H9 (cell line): Measurements from ENCODE around the gene RBL2. TPM values are rescaled to one million over a fixed set of nuclear protein-coding genes. Genes with fewer than 3 reads are reported as not detected.
"Not testable (repeated sequence)": the region's sequence is repeated elsewhere in the genome, so short reads cannot be mapped to it uniquely, and the experiment has no call there.

Experiments
- DNase-seq: peaks from one replicate; pipeline ENCODE4 v3.0.0-alpha.2; 2017
- H2AFZ ChIP-seq: one replicate; pipeline ENCODE4 v1.6.1; 2013; ENCODE audit warnings: mild to moderate bottlenecking, low read length, control low read depth, moderate library complexity
- H2AK5ac ChIP-seq: 2 replicates; pipeline ENCODE4 v1.6.1; 2013; ENCODE audit warnings: low read length, control low read depth, mixed read lengths; ENCODE audit not compliant: insufficient read length
- H2BK120ac ChIP-seq: one replicate; pipeline ENCODE4 v1.6.1; 2013; ENCODE audit warnings: low read depth, mild to moderate bottlenecking, low read length, control low read depth, inconsistent platforms; ENCODE audit not compliant: poor library complexity, severe bottlenecking
- H2BK12ac ChIP-seq: 2 replicates; pipeline ENCODE4 v1.6.1; 2013; ENCODE audit warnings: low read length, control low read depth, mixed read lengths, low read depth; ENCODE audit not compliant: insufficient read length
- H2BK15ac ChIP-seq: 2 replicates; pipeline ENCODE4 v1.6.1; 2013; ENCODE audit warnings: low read depth, low read length, control low read depth
- H2BK20ac ChIP-seq: one replicate; pipeline ENCODE4 v1.6.1; 2013; ENCODE audit warnings: low read depth, mild to moderate bottlenecking, low read length, control low read depth, inconsistent platforms; ENCODE audit not compliant: poor library complexity, severe bottlenecking
- H2BK5ac ChIP-seq: 2 replicates; pipeline ENCODE4 v1.6.1; 2013; ENCODE audit warnings: low read length, control low read depth, mixed read lengths; ENCODE audit not compliant: insufficient read length
- H3K14ac ChIP-seq: 2 replicates; pipeline ENCODE4 v1.6.1; 2013; ENCODE audit warnings: low read length, control low read depth; ENCODE audit not compliant: insufficient read depth
- H3K18ac ChIP-seq: 2 replicates; pipeline ENCODE4 v1.6.1; 2013; ENCODE audit warnings: low read depth, mild to moderate bottlenecking, mixed read lengths, low read length, control low read depth; ENCODE audit not compliant: insufficient read length
- H3K23ac ChIP-seq: 2 replicates; pipeline ENCODE4 v1.6.1; 2013; ENCODE audit warnings: low read length, control low read depth, mixed read lengths, low read depth; ENCODE audit not compliant: insufficient read length
- H3K23me2 ChIP-seq: 2 replicates; pipeline ENCODE4 v1.6.1; 2013; ENCODE audit warnings: low read depth, mild to moderate bottlenecking, mixed read lengths, low read length, control low read depth; ENCODE audit not compliant: insufficient read length, poor library complexity, severe bottlenecking
- H3K27ac ChIP-seq: 2 replicates; pipeline ENCODE4 v1.5.1; 2013; ENCODE audit warnings: low read length, control low read depth, mixed read lengths, low read depth; ENCODE audit not compliant: insufficient read length
- H3K27me3 ChIP-seq: 2 replicates; pipeline ENCODE4 v1.6.1; 2013; ENCODE audit warnings: low read length, control low read depth, inconsistent platforms; ENCODE audit not compliant: insufficient read depth
- H3K4ac ChIP-seq: 2 replicates; pipeline ENCODE4 v1.6.1; 2013; ENCODE audit warnings: low read depth, mild to moderate bottlenecking, control low read depth, inconsistent platforms, low read length, moderate library complexity
- H3K4me1 ChIP-seq: 2 replicates; pipeline ENCODE4 v1.6.1; 2013; ENCODE audit warnings: low read length, control low read depth, inconsistent platforms; ENCODE audit not compliant: insufficient read depth
- H3K4me2 ChIP-seq: 2 replicates; pipeline ENCODE4 v1.6.1; 2013; ENCODE audit warnings: low read length, control low read depth, mixed read lengths; ENCODE audit not compliant: insufficient read length, insufficient read depth
- H3K56ac ChIP-seq: 2 replicates; pipeline ENCODE4 v1.6.1; 2013; ENCODE audit warnings: low read depth, mild to moderate bottlenecking, mixed read lengths, low read length, control low read depth; ENCODE audit not compliant: insufficient read length
- H3K79me1 ChIP-seq: 2 replicates; pipeline ENCODE4 v1.6.1; 2013; ENCODE audit warnings: low read depth, mild to moderate bottlenecking, moderate library complexity, low read length, control low read depth, inconsistent platforms; ENCODE audit not compliant: insufficient read depth, poor library complexity, severe bottlenecking
- H3K79me2 ChIP-seq: 2 replicates; pipeline ENCODE4 v1.6.1; 2013; ENCODE audit warnings: low read length, control low read depth, inconsistent platforms; ENCODE audit not compliant: insufficient read depth
- H3K9ac ChIP-seq: 2 replicates; pipeline ENCODE4 v1.6.1; 2013; ENCODE audit warnings: low read length, control low read depth, mixed read lengths; ENCODE audit not compliant: insufficient read length; ENCODE audit errors: extremely low read depth
- H3K9me3 ChIP-seq: one replicate; pipeline ENCODE4 v1.6.1; 2013; ENCODE audit warnings: low read depth, low read length, inconsistent platforms; ENCODE audit not compliant: control insufficient read depth
- H3T11ph ChIP-seq: one replicate; pipeline ENCODE4 v1.6.1; 2013; ENCODE audit warnings: mild to moderate bottlenecking, low read length, control low read depth, inconsistent platforms
- H4K20me1 ChIP-seq: one replicate; pipeline ENCODE4 v1.6.1; 2013; ENCODE audit not compliant: control insufficient read depth, insufficient read length, insufficient read depth
- H4K5ac ChIP-seq: 2 replicates; pipeline ENCODE4 v1.6.1; 2013; ENCODE audit warnings: low read depth, mild to moderate bottlenecking, mixed read lengths, low read length, control low read depth; ENCODE audit not compliant: insufficient read length
- H4K8ac ChIP-seq: replicated peaks from 2 replicates; pipeline ENCODE4 v1.6.1; 2013; ENCODE audit warnings: low read length, control low read depth, mixed read lengths, low read depth; ENCODE audit not compliant: insufficient read length
- H4K91ac ChIP-seq: 2 replicates; pipeline ENCODE4 v1.6.1; 2013; ENCODE audit warnings: low read depth, mild to moderate bottlenecking, moderate library complexity, mixed read lengths, low read length, control low read depth; ENCODE audit not compliant: insufficient read length
- H3K27ac Mint-ChIP-seq, 3 experiments: 2 replicates in 2 of 3; 3 replicates in 1 of 3; pipeline ENCODE4 v1.8.0; 2020 to 2021; ENCODE audit warnings: mixed read lengths in 3 of 3, mild to moderate bottlenecking in 1 of 3, moderate library complexity in 1 of 3
- H3K27me3 Mint-ChIP-seq: 2 replicates; pipeline ENCODE4 v1.8.0; 2021; ENCODE audit warnings: low read depth, mild to moderate bottlenecking, moderate library complexity, mixed read lengths
- H3K36me3 Mint-ChIP-seq, 3 experiments: 2 replicates in 2 of 3; 3 replicates in 1 of 3; pipeline ENCODE4 v1.8.0; 2020 to 2021; ENCODE audit warnings: low read depth in 3 of 3, mixed read lengths in 3 of 3; ENCODE audit not compliant: insufficient read depth in 1 of 3
- H3K4me1 Mint-ChIP-seq, 2 experiments: 2 replicates each; pipeline ENCODE4 v1.8.0; 2020; ENCODE audit warnings: mixed read lengths in 2 of 2
- H3K4me3 Mint-ChIP-seq, 2 experiments: 2 replicates in 1 of 2; 3 replicates in 1 of 2; pipeline ENCODE4 v1.8.0; 2020 to 2021; ENCODE audit warnings: mild to moderate bottlenecking in 2 of 2, mixed read lengths in 2 of 2, moderate library complexity in 1 of 2
- H3K9me3 Mint-ChIP-seq, 2 experiments: 2 replicates in 1 of 2; 3 replicates in 1 of 2; pipeline ENCODE4 v1.8.0; 2020; ENCODE audit warnings: mild to moderate bottlenecking in 2 of 2, mixed read lengths in 2 of 2, moderate library complexity in 1 of 2
- WGBS: extraction: QIAGEN DNeasy Blood & Tissue Kit; methylation state at CpG from one replicate; pipeline ENCODE4 v1.1.7; 2013; ENCODE audit warnings: missing lambda C conversion rate, low lambda C conversion rate, mixed read lengths; ENCODE audit not compliant: insufficient read length; ENCODE audit errors: extremely low coverage; 5-methylcytosine and 5-hydroxymethylcytosine counted together
- total RNA-seq: library from RNA; stranded (reverse); gene quantifications from 2 replicates; pipeline ENCODE4 v1.2.1, GENCODE V29; 2021

The RBL2 gene
- total RNA-seq, 1 experiment from 2014 or later, result 17.3 TPM

DNA sequence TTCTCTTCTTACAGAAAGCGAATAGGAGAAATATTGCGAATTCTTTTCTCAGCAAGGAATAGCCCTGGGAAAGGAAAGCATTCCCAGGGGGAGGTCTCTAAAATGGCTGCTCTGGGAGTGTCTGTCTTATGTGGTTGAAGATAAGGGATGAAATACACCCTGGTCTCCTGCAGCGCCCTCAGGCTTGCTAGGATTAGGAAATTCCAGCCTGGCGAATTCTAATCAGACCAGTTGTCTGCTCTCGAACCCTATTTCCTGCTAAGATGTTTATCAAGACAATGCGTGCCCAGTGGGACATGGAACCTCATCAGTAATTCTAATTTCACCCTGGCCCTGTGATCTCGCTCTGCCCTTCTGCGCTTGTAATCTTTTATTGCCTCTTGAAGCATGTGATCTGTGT, 49.7 kb upstream of the RBL2 start:
- WGBS, result no CpG with 5 or more reads among the region's 8 CpGs
- H3K9me3 ChIP-seq, H2AFZ ChIP-seq, H3T11ph ChIP-seq, H3K27me3 Mint-ChIP-seq, H3K27ac ChIP-seq, H4K91ac ChIP-seq, H2BK20ac ChIP-seq, H3K4me2 ChIP-seq, H2BK12ac ChIP-seq, H4K5ac ChIP-seq, H3K4me3 Mint-ChIP-seq, H4K20me1 ChIP-seq, H3K27me3 ChIP-seq, H3K4ac ChIP-seq, H2BK5ac ChIP-seq, H3K23ac ChIP-seq, H3K27ac Mint-ChIP-seq, H3K23me2 ChIP-seq, H3K9ac ChIP-seq, H2BK120ac ChIP-seq, H3K56ac ChIP-seq, H3K4me1 ChIP-seq, H3K14ac ChIP-seq, H2BK15ac ChIP-seq, H4K8ac ChIP-seq, H3K79me2 ChIP-seq, DNase-seq, H3K79me1 ChIP-seq, H3K18ac ChIP-seq, H2AK5ac ChIP-seq: not testable (repeated sequence)
- Mint-ChIP-seq H3K9me3 (peaks cover 45% of the 10 kb centered on the region in 2 experiments), H3K4me1 (peaks cover 16 to 18% of the 10 kb centered on the region in 2 experiments), H3K36me3 (peaks cover 22 to 39% (median 27%) of the 10 kb centered on the region in 3 experiments)
